Measurements from ENCODE around the gene TRMT44. TPM values are rescaled to one million over a fixed set of nuclear protein-coding genes. Genes with fewer than 3 reads are reported as not detected.

Gene TRMT44
- polyA plus RNA-seq (2011; rRNA removed) (5.3 and 7.1 TPM in 2 replicates), polyA minus RNA-seq (2011; rRNA and poly(A)+ RNA removed) (6.7 and 8.8 TPM in 2 replicates)

GRCh38 chr4:8440492-8441311 is at the start of gene TRMT44, which contains the start of gene ACOX3:
Gene TRMT44, plus strand, starts transcription at chr4:8440777. Its CDS starts 46 bp downstream, at chr4:8440823.
Gene ACOX3, minus strand, starts transcription at chr4:8440723. Its CDS starts 24,202 bp downstream, at chr4:8416521.
- peak; percentile 37 for DNase-seq (ENCODE audit: low read depth)
- ChIA-PET CTCF (interaction anchor here (2.4 kb wide), 1 partner anchor 12 kb away, joined by 10 read pairs; no protein-coding TSS in a partner anchor), POLR2A (no interaction called here)
- H3K4me3 ChIP-seq (ENCODE audit: low read depth, low read length): peak within 1 kb of the TSS; percentile 90
- H3K27me3 ChIP-seq (ENCODE audit: control insufficient read depth, insufficient read depth, low read length): no peaks in the 10 kb centered on the region
- no peaks in the 10 kb centered on the region for H3K36me3 ChIP-seq (ENCODE audit: control insufficient read depth, insufficient read depth, low read length)
- TF ChIP-seq, protein P1, sequence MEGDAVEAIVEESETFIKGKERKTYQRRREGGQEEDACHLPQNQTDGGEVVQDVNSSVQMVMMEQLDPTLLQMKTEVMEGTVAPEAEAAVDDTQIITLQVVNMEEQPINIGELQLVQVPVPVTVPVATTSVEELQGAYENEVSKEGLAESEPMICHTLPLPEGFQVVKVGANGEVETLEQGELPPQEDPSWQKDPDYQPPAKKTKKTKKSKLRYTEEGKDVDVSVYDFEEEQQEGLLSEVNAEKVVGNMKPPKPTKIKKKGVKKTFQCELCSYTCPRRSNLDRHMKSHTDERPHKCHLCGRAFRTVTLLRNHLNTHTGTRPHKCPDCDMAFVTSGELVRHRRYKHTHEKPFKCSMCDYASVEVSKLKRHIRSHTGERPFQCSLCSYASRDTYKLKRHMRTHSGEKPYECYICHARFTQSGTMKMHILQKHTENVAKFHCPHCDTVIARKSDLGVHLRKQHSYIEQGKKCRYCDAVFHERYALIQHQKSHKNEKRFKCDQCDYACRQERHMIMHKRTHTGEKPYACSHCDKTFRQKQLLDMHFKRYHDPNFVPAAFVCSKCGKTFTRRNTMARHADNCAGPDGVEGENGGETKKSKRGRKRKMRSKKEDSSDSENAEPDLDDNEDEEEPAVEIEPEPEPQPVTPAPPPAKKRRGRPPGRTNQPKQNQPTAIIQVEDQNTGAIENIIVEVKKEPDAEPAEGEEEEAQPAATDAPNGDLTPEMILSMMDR (IDR thresholded peaks at IDR 0.05; ENCODE audit: insufficient read depth, low read depth, low read length): no peak

GRCh38 chr4:8391071-8391470 is 49.5 kb upstream of the TRMT44 start:
- Histone ChIP-seq H3K27me3 (ENCODE audit: control insufficient read depth, insufficient read depth, low read length) (no peaks in the 10 kb centered on the region), H3K36me3 (ENCODE audit: control insufficient read depth, insufficient read depth, low read length) (peaks cover 27% of the 10 kb centered on the region), H3K4me3 (ENCODE audit: low read depth, low read length) (no peak overlapping the region)
- TF ChIP-seq, protein P1 (IDR thresholded peaks at IDR 0.05; ENCODE audit: insufficient read depth, low read depth, low read length): no peak
- no peak for DNase-seq (ENCODE audit: low read depth)
- ChIA-PET POLR2A (no interaction called here), CTCF (interaction anchor here (0.6 to 1.9 kb wide), 3 partner anchors 11 to 126 kb away, joined by 3 to 6 read pairs (median 3); no protein-coding TSS in a partner anchor)

- ChIA-PET POLR2A (no interaction called here), CTCF (interaction anchor here (0.9 to 1.9 kb wide), 4 partner anchors 10 to 117 kb away, joined by 3 to 6 read pairs (median 4); no protein-coding TSS in a partner anchor)
- Histone ChIP-seq H3K4me3 (ENCODE audit: low read depth, low read length) (no peak overlapping the region), H3K36me3 (ENCODE audit: control insufficient read depth, insufficient read depth, low read length) (peaks cover 25% of the 10 kb centered on the region), H3K27me3 (ENCODE audit: control insufficient read depth, insufficient read depth, low read length) (no peaks in the 10 kb centered on the region)
- TF ChIP-seq, protein P1 (IDR thresholded peaks at IDR 0.05; ENCODE audit: insufficient read depth, low read depth, low read length): no peak
- DNase-seq (ENCODE audit: low read depth): no peak
These were observed 48.6 kb upstream of the TRMT44 start for GRCh38 chr4:8391972-8392371.

- H3K4me3 ChIP-seq (ENCODE audit: low read depth, low read length): no peak overlapping the region
- peaks cover 23% of the 10 kb centered on the region for H3K36me3 ChIP-seq (ENCODE audit: control insufficient read depth, insufficient read depth, low read length)
- no peaks in the 10 kb centered on the region for H3K27me3 ChIP-seq (ENCODE audit: control insufficient read depth, insufficient read depth, low read length)
- no peak for DNase-seq (ENCODE audit: low read depth)
- TF ChIP-seq, protein P1 (IDR thresholded peaks at IDR 0.05; ENCODE audit: insufficient read depth, low read depth, low read length): no peak
- CTCF ChIA-PET: interaction anchor here (1.9 kb wide), 1 partner anchor 118 kb away, joined by 5 read pairs; no protein-coding TSS in a partner anchor
- POLR2A ChIA-PET: no interaction called here
These were observed 47.9 kb upstream of the TRMT44 start for GRCh38 chr4:8392591-8393190.

- CTCF ChIA-PET: interaction anchor here (0.7 to 5.1 kb wide), 7 partner anchors 10 to 552 kb away, joined by 3 to 36 read pairs (median 5); no protein-coding TSS in a partner anchor
- POLR2A ChIA-PET: no interaction called here
- Histone ChIP-seq H3K4me3 (ENCODE audit: low read depth, low read length) (no peak overlapping the region), H3K27me3 (ENCODE audit: control insufficient read depth, insufficient read depth, low read length) (no peaks in the 10 kb centered on the region), H3K36me3 (ENCODE audit: control insufficient read depth, insufficient read depth, low read length) (peaks cover 16% of the 10 kb centered on the region)
- DNase-seq (ENCODE audit: low read depth): peak; percentile 96
- TF ChIP-seq, protein P1 (IDR thresholded peaks at IDR 0.05; ENCODE audit: insufficient read depth, low read depth, low read length): peak; percentile 40
These were observed 47.0 kb upstream of the TRMT44 start for GRCh38 chr4:8393593-8394038.
